NB4 (cell line): ENCODE results near the gene EHD2.
"Not testable (repeated sequence)": the region's sequence is repeated elsewhere in the genome, so short reads cannot be mapped to it uniquely, and the experiment has no call there.

ENCODE experiments used
- DNase-seq: peaks from one replicate; pipeline ENCODE4 v3.0.0; 2010; ENCODE audit warnings: low read depth
- H3K4me3 ChIP-seq: one replicate; pipeline ENCODE4 v1.5.1; 2011; ENCODE audit warnings: mild to moderate bottlenecking, low read depth, low read length, moderate library complexity
- CTCF ChIP-seq: IDR thresholded peaks from one replicate; pipeline ENCODE4 v1.5.1; 2012; ENCODE audit warnings: low read depth, low read length
- MAX ChIP-seq: IDR thresholded peaks from 2 replicates; pipeline ENCODE4 v1.6.1; 2011; ENCODE audit warnings: low read depth, low read length
- MYC ChIP-seq: IDR thresholded peaks from 2 replicates; pipeline ENCODE4 v1.6.1; 2011; ENCODE audit warnings: low read depth, low read length
- POLR2A ChIP-seq: IDR thresholded peaks from 2 replicates; pipeline ENCODE4 v1.6.1; 2011; ENCODE audit warnings: mild to moderate bottlenecking; ENCODE audit not compliant: insufficient read length; ENCODE audit errors: extremely low read depth

EHD2 gene

GRCh38 chr19:47767349-47767748, 54.1 kb downstream of the EHD2 start:
- no peak for DNase-seq
- H3K4me3 ChIP-seq: no peak overlapping the region
- TF ChIP-seq POLR2A (no peak), MYC (no peak), MAX (no peak), CTCF (no peak)

GRCh38 chr19:47768604-47769003, 55.4 kb downstream of the EHD2 start:
- TF ChIP-seq POLR2A (no peak), MAX (no peak), MYC (no peak), CTCF (peak; percentile 27)
- peak; percentile 37 for DNase-seq
- H3K4me3 ChIP-seq: no peak overlapping the region

GRCh38 chr19:47769534-47769933, 56.3 kb downstream of the EHD2 start:
- DNase-seq: no peak
- TF ChIP-seq CTCF: no peak
- no peak for TF ChIP-seq POLR2A
- TF ChIP-seq MYC: no peak
- TF ChIP-seq MAX: no peak
- no peak overlapping the region for H3K4me3 ChIP-seq

- not testable (repeated sequence) for H3K4me3 ChIP-seq, DNase-seq
Observed at GRCh38 chr19:47771291-47771690, 58.1 kb downstream of the EHD2 start.

GRCh38 chr19:47776568-47776967, 63.3 kb downstream of the EHD2 start:
- DNase-seq: no peak
- no peak overlapping the region for H3K4me3 ChIP-seq
- TF ChIP-seq MAX: no peak
- no peak for TF ChIP-seq POLR2A
- TF ChIP-seq MYC: no peak
- no peak for TF ChIP-seq CTCF

GRCh38 chr19:47777245-47778048, 64.2 kb downstream of the EHD2 start:
- H3K4me3 ChIP-seq: peak overlapping the region; percentile 81
- DNase-seq: not testable (repeated sequence)
